Nephron progenitor cell (in vitro differentiated cells): ENCODE results near the gene BTBD9.

Experiments used
- DNase-seq: peaks from one replicate; pipeline ENCODE4 v3.0.0; 2021
- H3K27ac Mint-ChIP-seq: 2 replicates; pipeline ENCODE4 v1.8.0; 2021; ENCODE audit warnings: mild to moderate bottlenecking, moderate library complexity, mixed read lengths
- H3K27me3 Mint-ChIP-seq: 2 replicates; pipeline ENCODE4 v1.8.0; 2021; ENCODE audit warnings: mild to moderate bottlenecking, low read depth, mixed read lengths; ENCODE audit not compliant: poor library complexity
- H3K36me3 Mint-ChIP-seq: 2 replicates; pipeline ENCODE4 v1.8.0; 2021; ENCODE audit warnings: low read depth, mixed read lengths
- H3K4me1 Mint-ChIP-seq: 2 replicates; pipeline ENCODE4 v1.8.0; 2021; ENCODE audit warnings: mixed read lengths
- H3K4me3 Mint-ChIP-seq: 2 replicates; pipeline ENCODE4 v1.8.0; 2021; ENCODE audit warnings: mild to moderate bottlenecking, moderate library complexity, mixed read lengths
- H3K9me3 Mint-ChIP-seq: 2 replicates; pipeline ENCODE4 v1.8.0; 2021; ENCODE audit warnings: mild to moderate bottlenecking, moderate library complexity, mixed read lengths
- CTCF ChIP-seq: fragments of 200-600 bp; sonication (generic); IDR thresholded peaks from 2 replicates; pipeline ENCODE4 v1.5.0; 2021; ENCODE audit warnings: antibody characterized with exemption

The BTBD9 gene

GRCh38 chr6:38176797-38177751, 462.7 kb downstream of the BTBD9 start:
- TF ChIP-seq CTCF = no peak
- H3K4me3 Mint-ChIP-seq = peak overlapping the region; percentile 57
- peaks cover 49% of the 10 kb centered on the region for H3K4me1 Mint-ChIP-seq
- DNase-seq = peak; percentile 42
- peaks cover 10% of the 10 kb centered on the region for H3K36me3 Mint-ChIP-seq
- no peaks in the 10 kb centered on the region for H3K9me3 Mint-ChIP-seq
- peaks cover 10% of the 10 kb centered on the region for H3K27me3 Mint-ChIP-seq
- peak overlapping the region; percentile 92 for H3K27ac Mint-ChIP-seq

- Mint-ChIP-seq H3K27me3 (peaks cover 10% of the 10 kb centered on the region), H3K36me3 (peaks cover 10% of the 10 kb centered on the region), H3K4me1 (peaks cover 54% of the 10 kb centered on the region), H3K9me3 (no peaks in the 10 kb centered on the region), H3K27ac (no peak overlapping the region), H3K4me3 (no peak overlapping the region)
- no peak for TF ChIP-seq CTCF
- no peak for DNase-seq
Measured at GRCh38 chr6:38175786-38176185, 463.9 kb downstream of the BTBD9 start.

- no peak for DNase-seq
- H3K4me1 Mint-ChIP-seq = peaks cover 55% of the 10 kb centered on the region
- peaks cover 10% of the 10 kb centered on the region for H3K36me3 Mint-ChIP-seq
- TF ChIP-seq CTCF = no peak
- H3K27ac Mint-ChIP-seq = no peak overlapping the region
- H3K9me3 Mint-ChIP-seq = no peaks in the 10 kb centered on the region
- no peak overlapping the region for H3K4me3 Mint-ChIP-seq
- peaks cover 10% of the 10 kb centered on the region for H3K27me3 Mint-ChIP-seq
Measured at GRCh38 chr6:38174806-38175495, 464.8 kb downstream of the BTBD9 start.

- Mint-ChIP-seq H3K27me3 (peaks cover 10% of the 10 kb centered on the region), H3K9me3 (no peaks in the 10 kb centered on the region), H3K4me1 (peaks cover 58% of the 10 kb centered on the region), H3K36me3 (peaks cover 10% of the 10 kb centered on the region), H3K4me3 (no peak overlapping the region), H3K27ac (no peak overlapping the region)
- TF ChIP-seq CTCF = no peak
- no peak for DNase-seq
Measured at GRCh38 chr6:38174315-38174714, 465.4 kb downstream of the BTBD9 start.

GRCh38 chr6:38173909-38174308, 465.8 kb downstream of the BTBD9 start:
- Mint-ChIP-seq H3K4me3 (no peak overlapping the region), H3K27me3 (peaks cover 10% of the 10 kb centered on the region), H3K36me3 (peaks cover 10% of the 10 kb centered on the region), H3K9me3 (no peaks in the 10 kb centered on the region), H3K27ac (no peak overlapping the region), H3K4me1 (peaks cover 60% of the 10 kb centered on the region)
- DNase-seq = no peak
- no peak for TF ChIP-seq CTCF
